ENCODE results near the gene GPRC5C. TPM values are rescaled to one million over a fixed set of nuclear protein-coding genes. Genes with fewer than 3 reads are reported as not detected.

Gene GPRC5C
- total and polyA plus RNA-seq, 2 experiments from 2014 or later, result 106 to 114 TPM

DNA sequence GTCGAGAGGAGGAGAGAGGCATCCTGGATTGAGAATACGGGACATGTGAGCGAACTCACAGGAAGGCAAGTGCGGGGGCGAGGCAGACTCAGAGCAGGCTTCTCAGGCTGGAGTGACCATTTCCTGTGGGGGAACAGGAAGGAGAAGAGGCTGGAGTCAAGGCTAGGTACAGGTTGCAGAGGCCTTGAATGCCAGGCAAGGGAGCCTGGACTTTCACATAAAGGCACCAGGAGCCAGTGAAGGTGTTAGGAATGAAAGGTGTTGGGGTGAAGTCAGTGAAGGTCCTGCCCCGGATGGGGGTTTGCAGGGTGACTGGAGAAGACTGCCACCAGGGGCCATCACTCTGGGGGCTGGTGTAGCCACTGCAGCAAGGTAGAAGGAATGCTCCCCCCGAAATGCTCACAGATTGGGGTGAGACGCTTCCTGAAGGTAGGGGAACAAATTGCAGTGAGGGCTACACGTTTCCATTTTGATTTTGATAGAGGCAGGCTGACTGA, 5.3 kb upstream of the GPRC5C start:
- Histone ChIP-seq H3K4me3 (no peak overlapping the region), H3K27ac (no peak overlapping the region), H3K27me3 (no peaks in the 10 kb centered on the region), H3K36me3 (no peaks in the 10 kb centered on the region), H3K4me1 (ENCODE audit: low read depth) (peaks cover 24% of the 10 kb centered on the region), H3K9me3 (ENCODE audit: low read depth) (no peaks in the 10 kb centered on the region)
- peak in 1 of 2 donors; percentile 53 for DNase-seq (ENCODE audit: low read depth in 1 of 2, low spot score in 1 of 2)
- TF ChIP-seq, protein P1, sequence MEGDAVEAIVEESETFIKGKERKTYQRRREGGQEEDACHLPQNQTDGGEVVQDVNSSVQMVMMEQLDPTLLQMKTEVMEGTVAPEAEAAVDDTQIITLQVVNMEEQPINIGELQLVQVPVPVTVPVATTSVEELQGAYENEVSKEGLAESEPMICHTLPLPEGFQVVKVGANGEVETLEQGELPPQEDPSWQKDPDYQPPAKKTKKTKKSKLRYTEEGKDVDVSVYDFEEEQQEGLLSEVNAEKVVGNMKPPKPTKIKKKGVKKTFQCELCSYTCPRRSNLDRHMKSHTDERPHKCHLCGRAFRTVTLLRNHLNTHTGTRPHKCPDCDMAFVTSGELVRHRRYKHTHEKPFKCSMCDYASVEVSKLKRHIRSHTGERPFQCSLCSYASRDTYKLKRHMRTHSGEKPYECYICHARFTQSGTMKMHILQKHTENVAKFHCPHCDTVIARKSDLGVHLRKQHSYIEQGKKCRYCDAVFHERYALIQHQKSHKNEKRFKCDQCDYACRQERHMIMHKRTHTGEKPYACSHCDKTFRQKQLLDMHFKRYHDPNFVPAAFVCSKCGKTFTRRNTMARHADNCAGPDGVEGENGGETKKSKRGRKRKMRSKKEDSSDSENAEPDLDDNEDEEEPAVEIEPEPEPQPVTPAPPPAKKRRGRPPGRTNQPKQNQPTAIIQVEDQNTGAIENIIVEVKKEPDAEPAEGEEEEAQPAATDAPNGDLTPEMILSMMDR (IDR thresholded peaks at IDR 0.05; ENCODE audit: low read depth, low read length), result no peak

DNA sequence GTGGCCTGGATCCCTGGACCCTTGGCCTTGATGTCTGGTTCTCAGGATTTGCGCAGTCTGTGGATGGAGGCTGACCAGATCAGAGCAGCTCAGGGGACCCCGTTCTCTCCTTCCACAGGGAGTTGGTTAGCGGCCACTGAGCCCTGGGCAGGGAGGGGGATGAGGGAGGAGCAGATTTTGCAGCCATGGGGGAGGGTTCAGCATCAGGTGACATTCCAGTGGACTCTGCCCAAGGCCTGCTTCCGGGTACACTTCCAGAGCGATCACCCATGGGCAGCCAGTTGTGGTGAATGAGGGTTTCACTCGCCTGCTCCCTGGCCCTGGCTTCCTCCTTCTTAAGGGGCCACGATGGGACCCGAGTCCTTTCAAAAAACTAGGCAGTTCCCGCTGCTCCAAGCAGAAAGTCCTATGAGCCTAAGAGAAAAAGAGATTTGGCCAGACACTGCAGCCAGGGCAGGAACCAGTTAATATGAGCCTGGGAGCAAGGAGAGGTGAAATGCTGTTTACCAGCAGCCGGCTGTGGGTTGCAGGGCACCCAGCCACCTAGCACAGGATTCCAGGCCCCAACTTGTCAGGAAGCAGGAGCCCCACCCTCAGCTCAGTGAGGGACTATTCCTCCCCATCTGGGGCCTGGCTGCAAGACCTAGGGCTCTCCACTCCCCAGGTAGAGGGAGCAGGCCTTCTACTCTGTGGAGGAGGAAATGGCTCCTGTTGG, 4.7 kb upstream of the GPRC5C start:
- TF ChIP-seq, protein P1 (IDR thresholded peaks at IDR 0.05; ENCODE audit: low read depth, low read length), result no peak
- H3K27ac ChIP-seq, result peak overlapping the region; percentile 88
- no peaks in the 10 kb centered on the region for H3K9me3 ChIP-seq (ENCODE audit: low read depth)
- no peaks in the 10 kb centered on the region for H3K36me3 ChIP-seq
- no peaks in the 10 kb centered on the region for H3K27me3 ChIP-seq
- peak in 1 of 2 donors; percentile 59 for DNase-seq (ENCODE audit: low read depth in 1 of 2, low spot score in 1 of 2)
- H3K4me1 ChIP-seq (ENCODE audit: low read depth), result peaks cover 24% of the 10 kb centered on the region
- no peak overlapping the region for H3K4me3 ChIP-seq

DNA sequence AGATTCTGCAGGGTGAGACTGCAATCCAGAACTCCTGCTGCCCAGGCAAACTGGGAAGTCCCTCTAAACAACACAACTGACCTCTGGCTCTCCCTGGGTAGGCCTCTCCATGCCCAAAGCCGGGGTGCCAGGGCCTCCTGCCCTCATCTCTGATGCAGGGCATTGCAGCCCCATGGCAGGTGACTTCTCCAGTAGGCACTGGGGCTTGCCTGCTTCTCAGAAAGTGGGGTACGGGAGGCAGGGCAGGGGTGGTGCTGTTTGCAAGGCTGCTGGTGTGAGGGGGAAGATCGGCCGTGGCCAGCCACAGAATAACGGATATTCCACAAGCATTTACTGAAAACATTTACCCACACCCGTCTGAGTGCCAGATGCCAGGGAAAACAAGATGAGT, 4.1 kb upstream of the GPRC5C start:
- peaks cover 24% of the 10 kb centered on the region for H3K4me1 ChIP-seq (ENCODE audit: low read depth)
- no peak overlapping the region for H3K4me3 ChIP-seq
- TF ChIP-seq, protein P1 (IDR thresholded peaks at IDR 0.05; ENCODE audit: low read depth, low read length), result no peak

DNA sequence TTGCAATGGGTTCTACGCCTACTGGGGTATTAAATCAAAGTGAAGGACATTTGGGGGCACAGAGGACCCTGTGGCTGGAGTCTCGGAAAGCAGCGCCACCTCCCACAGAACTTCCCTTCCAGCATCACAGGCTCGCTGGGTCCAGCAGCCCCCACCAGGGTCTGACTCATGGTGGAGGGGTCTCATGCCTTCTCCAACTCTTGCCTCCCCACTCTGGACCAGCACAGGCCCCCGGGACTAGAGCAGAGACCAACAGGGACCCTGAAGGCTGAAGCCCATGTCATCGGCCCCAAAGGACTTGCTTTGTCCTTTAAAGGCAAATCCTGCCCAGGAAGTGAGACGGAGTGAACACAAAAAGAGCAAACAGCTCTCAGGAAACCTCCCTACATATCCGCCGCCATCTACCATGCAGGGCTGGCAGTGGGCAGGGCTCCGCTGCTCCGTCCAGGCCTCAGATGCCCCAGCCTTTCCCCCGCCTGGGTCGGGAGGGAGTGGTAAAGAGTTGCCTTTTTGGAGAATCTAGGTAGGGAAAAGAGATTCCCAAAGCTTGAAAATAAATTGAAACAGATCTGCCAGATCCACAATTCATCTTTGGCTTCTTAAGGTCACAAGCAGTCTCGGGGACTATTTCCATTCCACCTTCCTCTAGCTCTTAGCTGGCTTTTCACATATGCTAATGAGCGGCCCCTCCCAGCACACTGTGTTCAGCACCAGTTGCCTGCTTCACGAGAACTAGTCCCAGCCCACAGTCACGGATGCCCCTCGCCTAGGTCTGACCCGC, 2.1 kb upstream of the GPRC5C start:
- H3K36me3 ChIP-seq, result no peaks in the 10 kb centered on the region
- TF ChIP-seq, protein P1 (IDR thresholded peaks at IDR 0.05; ENCODE audit: low read depth, low read length), result no peak
- H3K27me3 ChIP-seq, result no peaks in the 10 kb centered on the region
- H3K27ac ChIP-seq, result peak overlapping the region; percentile 97
- peak in 1 of 2 donors; percentile 59 for DNase-seq (ENCODE audit: low read depth in 1 of 2, low spot score in 1 of 2)
- H3K4me1 ChIP-seq (ENCODE audit: low read depth), result peaks cover 33% of the 10 kb centered on the region
- no peaks in the 10 kb centered on the region for H3K9me3 ChIP-seq (ENCODE audit: low read depth)
- H3K4me3 ChIP-seq, result peak overlapping the region; percentile 79

More for the DNA sequence above, 4.1 kb upstream of the GPRC5C start:
- H3K9me3 ChIP-seq (ENCODE audit: low read depth), result no peaks in the 10 kb centered on the region
- DNase-seq (ENCODE audit: low read depth in 1 of 2, low spot score in 1 of 2), result no peak
- H3K27me3 ChIP-seq, result no peaks in the 10 kb centered on the region
- H3K36me3 ChIP-seq, result no peaks in the 10 kb centered on the region
- peak overlapping the region; percentile 88 for H3K27ac ChIP-seq

DNA sequence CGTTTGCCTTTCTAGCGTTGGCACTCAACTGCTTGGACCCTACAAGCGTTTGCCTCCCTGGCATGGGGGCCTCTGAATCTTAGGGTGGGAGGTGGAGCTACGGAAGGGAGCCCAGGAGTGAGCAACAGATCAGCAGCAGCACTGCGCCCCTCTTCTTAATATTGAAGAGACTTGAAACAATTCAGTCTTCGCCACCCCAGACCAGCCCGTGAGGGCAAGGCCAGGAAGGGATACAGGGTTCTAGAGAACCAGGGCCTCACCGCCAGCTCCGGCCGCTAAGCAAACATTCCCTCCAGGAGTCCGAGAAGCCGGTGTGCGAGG, 1.5 kb upstream of the GPRC5C start:
- DNase-seq (ENCODE audit: low read depth in 1 of 2, low spot score in 1 of 2), result no peak
- peak overlapping the region; percentile 97 for H3K27ac ChIP-seq
- peak overlapping the region; percentile 79 for H3K4me3 ChIP-seq
- H3K36me3 ChIP-seq, result no peaks in the 10 kb centered on the region
- no peaks in the 10 kb centered on the region for H3K9me3 ChIP-seq (ENCODE audit: low read depth)
- TF ChIP-seq, protein P1 (IDR thresholded peaks at IDR 0.05; ENCODE audit: low read depth, low read length), result no peak
- H3K27me3 ChIP-seq, result no peaks in the 10 kb centered on the region
- peaks cover 33% of the 10 kb centered on the region for H3K4me1 ChIP-seq (ENCODE audit: low read depth)

All from cardiac muscle cell (in vitro differentiated cells and primary cell).